ENCODE results near the gene TPCN1.

The TPCN1 gene

GRCh38 chr12:113329022-113329790 is 107.9 kb downstream of the TPCN1 start:
- in situ Hi-C loops (cut with MboI; ENCODE audit: low sequenced_read_pairs): no loop called here

DNA sequence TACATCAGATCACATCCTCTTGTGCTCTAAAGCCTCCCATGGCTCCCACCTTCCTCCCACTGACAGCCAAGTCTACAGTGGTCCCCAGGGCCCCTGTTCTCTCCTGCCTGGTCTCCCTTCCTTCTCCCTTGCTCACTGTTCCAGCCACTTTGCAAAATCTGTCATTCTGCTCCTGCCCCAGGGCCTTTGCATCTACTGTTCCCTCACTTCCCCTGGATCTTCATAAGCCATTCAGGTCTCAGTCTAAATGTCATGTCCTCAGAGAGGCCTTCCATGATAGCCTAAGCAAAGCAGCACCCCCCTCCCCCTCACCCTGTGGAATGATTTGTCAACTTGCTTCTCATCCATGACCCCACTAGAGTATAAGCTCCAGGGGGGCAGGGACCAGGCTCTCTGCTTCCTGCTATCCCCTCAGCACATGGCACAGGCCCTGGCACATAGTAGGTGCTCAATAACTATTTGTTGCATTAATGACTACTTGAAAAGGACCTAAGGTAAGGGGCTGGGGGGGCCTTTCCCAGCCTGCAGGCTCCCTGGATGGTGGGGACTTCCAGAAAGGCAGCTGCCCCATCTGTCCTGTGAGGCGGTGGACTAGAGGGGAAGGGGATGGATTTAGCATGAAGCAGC is 108.6 kb downstream of the TPCN1 start:
- in situ Hi-C loops (cut with MboI; ENCODE audit: low sequenced_read_pairs): no loop called here

- in situ Hi-C loops (cut with MboI; ENCODE audit: low sequenced_read_pairs): no loop called here
Observed at GRCh38 chr12:113330505-113330904, 109.2 kb downstream of the TPCN1 start.

GRCh38 chr12:113332688-113333417 is 111.6 kb downstream of the TPCN1 start:
- in situ Hi-C loops (cut with MboI; ENCODE audit: low sequenced_read_pairs): no loop called here

GRCh38 chr12:113333418-113333750 is 112.1 kb downstream of the TPCN1 start:
- in situ Hi-C loops (cut with MboI; ENCODE audit: low sequenced_read_pairs): no loop called here

GRCh38 chr12:113333877-113334785 is 112.9 kb downstream of the TPCN1 start:
- in situ Hi-C loops (cut with MboI; ENCODE audit: low sequenced_read_pairs): no loop called here

GRCh38 chr12:113334786-113335539 is 113.7 kb downstream of the TPCN1 start, which contains the start of gene SLC8B1:
SLC8B1 (minus strand) TSS chr12:113335109; CDS start chr12:113332878, 2,231 bp downstream.
- in situ Hi-C loops (cut with MboI; ENCODE audit: low sequenced_read_pairs): no loop called here

DNA sequence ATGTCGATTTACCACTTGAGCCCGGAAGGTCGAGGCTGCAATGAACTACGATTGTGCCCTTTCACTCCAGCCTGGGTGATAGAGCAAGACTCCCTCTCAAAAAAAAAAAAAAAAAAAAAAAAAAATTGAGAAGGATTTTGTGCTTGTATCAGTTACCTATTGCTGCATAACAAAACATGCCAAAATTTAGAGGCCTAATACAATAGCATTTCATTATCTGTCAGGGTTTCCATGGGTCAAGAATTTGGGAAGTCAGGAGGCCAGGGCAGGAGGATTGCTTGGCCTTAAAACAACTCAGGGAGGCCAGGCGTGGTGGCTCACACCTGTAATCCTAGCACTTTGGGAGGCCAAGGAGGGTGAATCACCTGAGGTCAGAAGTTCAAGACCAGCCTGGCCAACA is 118.3 kb downstream of the TPCN1 start:
- in situ Hi-C loops (cut with MboI; ENCODE audit: low sequenced_read_pairs): no loop called here

DNA sequence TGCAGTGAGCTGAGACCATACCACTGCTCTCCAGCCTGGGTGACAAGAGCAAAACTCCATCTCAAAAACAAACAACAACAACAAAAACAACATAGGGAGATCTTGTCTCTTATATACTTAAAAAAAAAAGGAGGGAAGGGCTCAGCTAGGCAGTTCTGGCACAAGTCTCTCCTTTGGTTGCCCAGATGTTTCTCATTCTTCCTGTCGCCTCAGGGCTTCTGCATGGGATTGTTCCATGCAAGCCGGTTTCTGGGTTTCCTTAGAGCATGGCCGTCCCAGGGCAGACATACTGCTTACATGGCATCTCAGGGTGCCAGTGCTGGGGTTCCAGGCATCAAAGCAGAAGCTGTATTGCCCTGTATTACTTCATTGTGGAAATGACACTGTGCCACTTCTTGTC is 118.8 kb downstream of the TPCN1 start:
- in situ Hi-C loops (cut with MboI; ENCODE audit: low sequenced_read_pairs): no loop called here

DNA sequence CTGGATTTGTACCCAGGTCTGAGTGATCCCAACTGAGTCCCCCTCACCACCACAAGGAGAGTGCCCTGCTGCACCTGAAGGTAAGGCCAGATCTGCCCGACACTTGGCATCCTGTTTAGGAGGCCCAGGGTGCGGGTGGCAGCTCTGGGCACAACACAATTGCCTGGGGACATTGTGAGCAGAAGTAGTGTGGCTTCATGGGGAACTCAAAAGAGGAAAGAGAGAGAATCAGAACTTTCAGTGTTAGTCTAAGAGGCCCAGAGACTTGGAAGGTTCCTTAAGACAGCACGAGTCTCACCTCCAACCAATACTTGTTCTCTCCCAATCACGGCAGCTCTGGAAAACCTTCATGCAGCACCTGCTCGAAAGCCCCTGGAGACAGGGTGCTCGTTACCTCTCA is 120.3 kb downstream of the TPCN1 start:
- in situ Hi-C loops (cut with MboI; ENCODE audit: low sequenced_read_pairs): no loop called here

DNA sequence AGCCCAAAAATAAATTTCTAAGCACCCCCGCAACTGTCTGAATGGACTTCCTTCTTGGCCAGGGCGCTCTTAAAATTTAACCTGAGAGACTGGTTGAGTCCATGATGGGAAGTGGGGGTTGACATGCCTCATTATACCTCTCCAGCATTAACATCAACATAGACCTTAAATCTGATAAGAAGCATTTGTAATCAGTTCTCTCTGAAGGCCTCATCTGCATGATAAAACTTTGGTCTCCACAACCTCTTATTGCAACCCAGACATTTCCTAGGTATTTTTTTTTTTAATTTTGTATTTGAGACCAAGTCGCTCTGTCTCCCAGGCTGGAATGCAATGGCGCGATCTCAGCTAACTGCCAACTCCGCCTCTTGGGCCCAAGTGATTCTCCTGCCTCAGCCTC is 124.1 kb downstream of the TPCN1 start:
- in situ Hi-C loops (cut with MboI; ENCODE audit: low sequenced_read_pairs): no loop called here

DNA sequence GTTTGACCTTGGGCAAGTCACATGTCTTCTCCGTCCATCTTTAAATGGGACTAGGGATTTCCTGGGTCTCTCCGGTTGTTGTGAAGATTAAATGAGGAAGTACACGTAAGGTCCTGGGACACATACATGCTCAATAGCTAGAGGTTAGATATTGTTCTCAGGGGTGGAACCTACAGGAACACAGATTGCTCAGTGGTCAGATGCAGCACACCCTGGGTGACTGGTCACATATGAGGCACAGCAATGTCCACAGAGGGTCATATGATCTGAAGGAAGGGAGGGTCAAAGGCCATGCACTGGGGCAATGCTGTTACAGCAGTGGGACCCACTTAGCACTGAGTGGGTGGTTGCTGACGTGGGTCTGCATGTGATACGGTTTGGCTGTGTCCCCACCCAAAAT is 125.1 kb downstream of the TPCN1 start:
- in situ Hi-C loops (cut with MboI; ENCODE audit: low sequenced_read_pairs): no loop called here

DNA sequence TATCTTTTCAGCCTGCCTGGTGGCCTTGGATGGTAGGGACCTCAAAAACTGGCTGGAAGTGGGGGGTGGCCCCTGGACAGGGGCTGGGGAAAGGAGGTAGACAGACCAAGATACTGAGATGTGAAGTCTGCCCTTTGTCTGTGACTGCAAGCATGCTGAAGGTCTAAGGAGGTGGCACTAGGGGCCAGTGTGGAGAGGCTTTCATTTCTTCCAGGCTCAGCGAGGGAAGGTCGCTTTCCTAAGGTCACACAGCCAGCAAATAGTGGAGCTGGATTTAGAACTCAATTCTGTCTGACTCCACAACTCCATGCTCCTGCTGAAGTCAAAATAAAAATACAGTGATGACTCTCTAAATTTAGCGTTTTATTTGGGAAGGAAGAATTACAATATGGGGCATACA is 125.8 kb downstream of the TPCN1 start:
- in situ Hi-C loops (cut with MboI; ENCODE audit: low sequenced_read_pairs): no loop called here

DNA sequence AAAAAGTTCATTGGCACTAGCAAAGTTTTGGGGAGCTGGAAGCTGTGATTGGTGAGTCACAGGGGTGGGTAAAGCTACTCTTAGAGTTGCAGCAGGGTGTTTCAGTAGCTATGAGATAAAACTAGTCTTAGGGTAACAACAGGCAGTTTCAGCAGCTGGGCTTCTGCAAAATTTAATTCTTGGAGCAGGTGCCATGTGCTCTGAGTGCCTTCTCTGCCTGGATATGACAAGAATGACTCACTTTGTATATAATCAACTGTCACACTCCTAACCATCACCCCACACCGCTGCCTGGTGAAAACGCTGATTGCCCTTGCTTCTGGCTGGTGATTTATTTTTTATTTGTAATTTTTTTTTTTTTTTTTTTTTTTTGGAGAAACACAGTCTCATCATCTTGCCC is 126.6 kb downstream of the TPCN1 start:
- in situ Hi-C loops (cut with MboI; ENCODE audit: low sequenced_read_pairs): no loop called here
